VCaP (cell line): ENCODE measurements around the gene PRR11.
"Not testable (repeated sequence)": the region's sequence is repeated elsewhere in the genome, so short reads cannot be mapped to it uniquely, and the experiment has no call there.

Source experiments
- H3K27ac ChIP-seq: fragments of 450-650 bp; 2 replicates; pipeline ENCODE4 v1.5.1; 2017
- CTCF ChIP-seq: fragments of 450-650 bp; conservative IDR thresholded peaks from 2 replicates; pipeline ENCODE4 v1.5.1; 2017; ENCODE audit warnings: mild to moderate bottlenecking, moderate library complexity

PRR11 gene

GRCh38 chr17:59174671-59175070 is 19.1 kb downstream of the PRR11 start:
- H3K27ac ChIP-seq, result no peak overlapping the region
- TF ChIP-seq CTCF, result no peak

GRCh38 chr17:59175076-59175475 is 19.5 kb downstream of the PRR11 start:
- TF ChIP-seq CTCF, result no peak
- H3K27ac ChIP-seq, result no peak overlapping the region

GRCh38 chr17:59178266-59178985 is 22.9 kb downstream of the PRR11 start:
- no peak for TF ChIP-seq CTCF
- no peak overlapping the region for H3K27ac ChIP-seq

- not testable (repeated sequence) for H3K27ac ChIP-seq
Observed at GRCh38 chr17:59179601-59180000, 24.1 kb downstream of the PRR11 start.

- no peak for TF ChIP-seq CTCF
- H3K27ac ChIP-seq, result no peak overlapping the region
Observed at GRCh38 chr17:59180626-59181025, 25.1 kb downstream of the PRR11 start.

GRCh38 chr17:59181481-59181880 is 25.9 kb downstream of the PRR11 start:
- no peak overlapping the region for H3K27ac ChIP-seq
- no peak for TF ChIP-seq CTCF

- no peak for TF ChIP-seq CTCF
- no peak overlapping the region for H3K27ac ChIP-seq
Observed at GRCh38 chr17:59185997-59186396, 30.5 kb downstream of the PRR11 start.

- no peak for TF ChIP-seq CTCF
- H3K27ac ChIP-seq, result no peak overlapping the region
Observed at GRCh38 chr17:59186850-59187249, 31.3 kb downstream of the PRR11 start.
